SK-N-SH (cell line): ENCODE data around the gene EGFL8. TPM values are rescaled to one million over a fixed set of nuclear protein-coding genes. Genes with fewer than 3 reads are reported as not detected.

Experiments used
- CTCF ChIA-PET: fragments of 300-600, 350-600 bp; formaldehyde crosslinking; extraction: SDS; loops from one replicate; lab custom pipeline; 2021; lab: Yijun Ruan, JAX
- POLR2A ChIA-PET: fragments of 350-600 bp; sonication (Branson Sonifier 250); formaldehyde crosslinking; extraction: SDS; loops from one replicate; lab custom pipeline; 2020; ENCODE audit warnings: antibody characterized with exemption, inconsistent platforms; lab: Yijun Ruan, JAX
- DNase-seq: peaks from one replicate; pipeline ENCODE4 v3.0.0; 2012
- H2AFZ ChIP-seq: fragments of 200-600 bp; sonication (generic); 2 replicates; pipeline ENCODE4 v1.8.1; 2016; ENCODE audit warnings: antibody characterized with exemption, mild to moderate bottlenecking, low read depth
- H3F3A ChIP-seq: fragments of 200-600 bp; sonication (generic); replicated peaks from 2 replicates; pipeline ENCODE3; 2016; ENCODE audit warnings: antibody characterized with exemption, mild to moderate bottlenecking; ENCODE audit not compliant: insufficient read depth
- H3K27ac ChIP-seq, 2 experiments: fragments of 200-500 bp in 1 of 2; fragments of 200-600 bp in 1 of 2; sonication (Bioruptor generic) in 1 of 2; sonication (generic), shearing (Covaris generic) in 1 of 2; 2 replicates each; pipeline versions ENCODE4 v1.5.1 to v1.6.1; 2014 to 2016; ENCODE audit warnings: low read depth in 2 of 2, inconsistent platforms in 1 of 2, low read length in 1 of 2, mild to moderate bottlenecking in 1 of 2, mixed read lengths in 1 of 2
- H3K27me3 ChIP-seq: fragments of 200-600 bp; sonication (generic), shearing (Covaris generic); 2 replicates; pipeline ENCODE4 v1.6.1; 2016; ENCODE audit warnings: mixed run types; ENCODE audit not compliant: insufficient read depth
- H3K36me3 ChIP-seq, 2 experiments: fragments of 200-500 bp in 1 of 2; fragments of 200-600 bp in 1 of 2; sonication (Bioruptor generic) in 1 of 2; sonication (generic) in 1 of 2; replicated peaks in 1 of 2; 2 replicates each; pipeline versions ENCODE3 to v1.5.1; 2014 to 2016; ENCODE audit warnings: low read length in 1 of 2, mild to moderate bottlenecking in 1 of 2; ENCODE audit not compliant: insufficient read depth in 2 of 2, control insufficient read depth in 1 of 2
- H3K4me1 ChIP-seq, 2 experiments: fragments of 200-500 bp in 1 of 2; fragments of 200-600 bp in 1 of 2; sonication (Bioruptor generic) in 1 of 2; sonication (generic), shearing (Covaris generic) in 1 of 2; 2 replicates each; pipeline versions ENCODE4 v1.5.1 to v1.6.1; 2014 to 2016; ENCODE audit warnings: low read depth in 1 of 2, low read length in 1 of 2, mixed run types in 1 of 2; ENCODE audit not compliant: insufficient read depth in 2 of 2, control insufficient read depth in 1 of 2
- H3K4me2 ChIP-seq: fragments of 200-600 bp; sonication (generic), shearing (Covaris generic); 2 replicates; pipeline ENCODE4 v1.6.1; 2017; ENCODE audit warnings: mixed run types
- H3K4me3 ChIP-seq, 2 experiments: fragments of 200-500 bp in 1 of 2; fragments of 200-600 bp in 1 of 2; sonication (Bioruptor generic) in 1 of 2; sonication (generic), shearing (Covaris generic) in 1 of 2; 2 replicates each; pipeline versions ENCODE4 v1.5.1 to v1.8.1; 2014 to 2016; ENCODE audit warnings: low read depth in 2 of 2, inconsistent platforms in 1 of 2, low read length in 1 of 2, mild to moderate bottlenecking in 1 of 2, mixed read lengths in 1 of 2, moderate library complexity in 1 of 2
- H3K79me2 ChIP-seq: fragments of 200-600 bp; sonication (generic); 2 replicates; pipeline ENCODE4 v1.8.1; 2017; ENCODE audit warnings: mild to moderate bottlenecking; ENCODE audit not compliant: insufficient read depth
- H3K9ac ChIP-seq: fragments of 200-600 bp; sonication (generic); 2 replicates; pipeline ENCODE4 v1.6.1; 2017; ENCODE audit warnings: mixed run types
- H3K9me2 ChIP-seq: fragments of 200-600 bp; sonication (generic); 2 replicates; pipeline ENCODE4 v1.6.1; 2017; ENCODE audit warnings: mixed run types
- H3K9me3 ChIP-seq: fragments of 200-600 bp; sonication (generic); 2 replicates; pipeline ENCODE4 v1.6.1; 2017; ENCODE audit warnings: mixed run types, mild to moderate bottlenecking, moderate library complexity
- H4K20me1 ChIP-seq: fragments of 200-600 bp; sonication (generic); 2 replicates; pipeline ENCODE4 v1.6.1; 2017; ENCODE audit warnings: mild to moderate bottlenecking, mixed run types; ENCODE audit not compliant: insufficient read depth
- CHD2 ChIP-seq: fragments of 150-350 bp; IDR thresholded peaks from 2 replicates; pipeline ENCODE4 v1.6.1; 2018; ENCODE audit warnings: low read length; ENCODE audit not compliant: partially characterized antibody
- ELF1 ChIP-seq: IDR thresholded peaks from 2 replicates; pipeline ENCODE4 v1.4.0; 2012
- EP300 ChIP-seq, 2 experiments: IDR thresholded peaks; 2 replicates each; pipeline versions ENCODE4 v1.4.0 to v1.6.1; 2012; ENCODE audit warnings: borderline replicate concordance in 1 of 2, low read depth in 1 of 2, low read length in 1 of 2
- FOXJ3 ChIP-seq: sonication (generic); formaldehyde crosslinking; IDR thresholded peaks from 2 replicates; pipeline ENCODE4 v1.5.1; 2020; ENCODE audit warnings: mild to moderate bottlenecking, missing genetic modification reagents
- FOXM1 ChIP-seq: IDR thresholded peaks from 2 replicates; pipeline ENCODE4 v1.4.0; 2012; ENCODE audit warnings: low read depth, mild to moderate bottlenecking
- GABPA ChIP-seq: IDR thresholded peaks from 2 replicates; pipeline ENCODE4 v1.4.0; 2012; ENCODE audit warnings: low read depth, mild to moderate bottlenecking
- JUND ChIP-seq: IDR thresholded peaks from 2 replicates; pipeline ENCODE4 v1.4.0; 2012
- MEF2A ChIP-seq: IDR thresholded peaks from 2 replicates; pipeline ENCODE4 v1.4.0; 2012; ENCODE audit warnings: low read depth, borderline replicate concordance
- MXI1 ChIP-seq: IDR thresholded peaks from 2 replicates; pipeline ENCODE4 v1.6.1; 2012; ENCODE audit warnings: mild to moderate bottlenecking, low read depth, low read length, improper control_type of control experiment
- NFIC ChIP-seq: IDR thresholded peaks from 2 replicates; pipeline ENCODE4 v1.4.0; 2012; ENCODE audit warnings: borderline replicate concordance
- POLR2AphosphoS5 ChIP-seq: IDR thresholded peaks from 2 replicates; pipeline ENCODE4 v1.6.1; 2012; ENCODE audit warnings: low read depth, low read length
- RAD21 ChIP-seq: IDR thresholded peaks from 2 replicates; pipeline ENCODE4 v1.6.1; 2012; ENCODE audit warnings: mild to moderate bottlenecking, low read length
- RFX5 ChIP-seq: IDR thresholded peaks from 2 replicates; pipeline ENCODE4 v1.6.1; 2012; ENCODE audit warnings: mild to moderate bottlenecking, improper control_type of control experiment, low read length
- RXRA ChIP-seq: IDR thresholded peaks from 2 replicates; pipeline ENCODE4 v1.4.0; 2012; ENCODE audit warnings: low read depth, mild to moderate bottlenecking, borderline replicate concordance
- SMC3 ChIP-seq: IDR thresholded peaks from 2 replicates; pipeline ENCODE4 v1.6.1; 2012; ENCODE audit warnings: low read depth, low read length, improper control_type of control experiment
- TCF12 ChIP-seq: IDR thresholded peaks from 2 replicates; pipeline ENCODE4 v1.4.0; 2012
- TEAD4 ChIP-seq: IDR thresholded peaks from 2 replicates; pipeline ENCODE4 v1.4.0; 2012; ENCODE audit warnings: mild to moderate bottlenecking, borderline replicate concordance; ENCODE audit not compliant: insufficient read depth
- YY1 ChIP-seq: IDR thresholded peaks from 2 replicates; pipeline ENCODE4 v1.4.0; 2012; ENCODE audit warnings: low read depth, mild to moderate bottlenecking
- WGBS: methylation state at CpG from one replicate; pipeline ENCODE4 v1.1.6; 2017; ENCODE audit warnings: low lambda C conversion rate; 5-methylcytosine and 5-hydroxymethylcytosine counted together
- polyA plus RNA-seq, 3 experiments: library from polyadenylated mRNA; depleted of rRNA; stranded (reverse); fragments of >200 nt; gene quantifications; 2 replicates each; pipeline ENCODE4 v1.2.3, GENCODE V29; 2012
- TF ChIP-seq, protein P1 (sequence below): IDR thresholded peaks from 2 replicates; pipeline ENCODE4 v1.6.1; 2012; ENCODE audit warnings: mild to moderate bottlenecking, low read depth, low read length, moderate library complexity
- TF ChIP-seq, protein P2 (sequence below): IDR thresholded peaks from 2 replicates; pipeline ENCODE4 v1.4.0; 2012; ENCODE audit warnings: low read depth
- TF ChIP-seq, protein P3 (sequence below): IDR thresholded peaks from 2 replicates; pipeline ENCODE4 v1.4.0; 2012; ENCODE audit warnings: low read depth, borderline replicate concordance
- TF ChIP-seq, protein P4 (sequence below): IDR thresholded peaks from 2 replicates; pipeline ENCODE4 v1.4.0; 2012; ENCODE audit warnings: low read depth, borderline replicate concordance
- TF ChIP-seq, protein P5 (sequence below): IDR thresholded peaks from 2 replicates; pipeline ENCODE4; 2012
- TF ChIP-seq, protein P6 (sequence below): fragments of 150-350 bp; IDR thresholded peaks from 2 replicates; pipeline ENCODE4 v1.6.1; 2016; ENCODE audit warnings: mild to moderate bottlenecking, low read depth, low read length

Gene EGFL8
- polyA plus RNA-seq, 1 of the 3 experiments (the other 2 are of a cell fraction), result 7.7 TPM

DNA sequence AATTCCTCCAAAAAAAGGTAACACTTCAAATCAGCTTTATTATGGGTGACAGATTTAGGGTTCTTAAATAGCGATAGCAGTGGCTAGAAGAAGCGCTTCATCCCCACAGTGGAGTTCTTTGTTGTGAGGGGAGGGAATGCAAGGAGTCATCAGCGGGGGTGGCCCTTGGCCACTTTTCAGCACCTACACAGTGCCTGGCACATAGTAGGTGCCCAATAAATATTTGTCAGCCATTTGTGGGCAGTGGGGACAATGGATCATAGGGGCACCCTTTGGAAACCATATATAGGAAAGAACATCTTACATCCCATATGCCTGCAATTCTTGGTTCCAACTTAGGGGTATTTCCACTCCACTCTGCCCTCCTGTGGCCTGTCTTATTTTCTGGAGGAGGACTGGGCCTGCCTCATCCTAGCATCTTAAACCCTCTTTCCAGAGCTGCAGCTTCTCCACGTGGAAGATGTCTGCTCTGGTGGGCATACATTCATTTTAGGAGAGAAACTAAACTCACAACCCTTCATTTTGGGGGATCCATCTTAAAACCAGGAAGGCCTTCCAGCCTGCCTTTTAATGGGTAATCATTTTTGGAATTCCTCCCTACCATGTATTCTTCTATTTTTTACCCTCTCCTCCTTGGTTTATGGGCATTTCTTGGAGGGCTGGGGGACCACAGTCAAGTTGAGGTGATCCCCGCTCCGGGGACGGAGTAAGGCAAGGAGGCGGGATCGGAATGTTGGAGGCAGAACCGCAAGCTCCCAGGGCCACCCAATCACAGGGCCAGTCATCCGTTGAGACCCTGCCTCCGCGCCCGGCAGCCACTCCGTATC lies 30.6 kb downstream of the EGFL8 start:
- H3F3A ChIP-seq, result peaks cover 15% of the 10 kb centered on the region
- peak overlapping the region; percentile 82 for H3K9ac ChIP-seq
- DNase-seq, result peak; percentile 45
- H2AFZ ChIP-seq, result peak overlapping the region; percentile 47; the same call in 1 of the 2 replicates
- H3K27ac ChIP-seq, result peak overlapping the region; percentile 93 to 100
- no peaks in the 10 kb centered on the region for H3K27me3 ChIP-seq
- ChIA-PET CTCF (interaction anchor here (0.7 to 2.3 kb wide), 13 partner anchors 13 to 644 kb away, joined by 3 to 17 read pairs (median 5); partner anchors contain the start of genes AGPAT1, ATF6B, EGFL8 and FKBPL), POLR2A (interaction anchor here (0.5 to 2.2 kb wide), 11 partner anchors 10 to 1013 kb away, joined by 3 to 16 read pairs (median 4); partner anchors contain the start of genes ATF6B, DDX39B, DXO and FKBPL)
- H3K9me3 ChIP-seq, result no peaks in the 10 kb centered on the region
- peak overlapping the region; percentile 50 to 64 for H3K4me3 ChIP-seq
- H3K9me2 ChIP-seq, result no peaks in the 10 kb centered on the region
- H3K36me3 ChIP-seq, result no peaks in the 10 kb centered on the region
- peaks cover 6 to 26% of the 10 kb centered on the region in 2 experiments; a peak in 1 of 4 replicates for H3K4me1 ChIP-seq
- H3K79me2 ChIP-seq, result no peaks in the 10 kb centered on the region
- H4K20me1 ChIP-seq, result no peaks in the 10 kb centered on the region
- H3K4me2 ChIP-seq, result peak overlapping the region; percentile 88
- 16% methylated on average over 15 of the region's 15 CpGs for WGBS
- TF ChIP-seq TEAD4 (no peak), MXI1 (no peak), CHD2 (no peak), FOXJ3 (no peak), TCF12 (no peak), MEF2A (no peak), RFX5 (no peak), SMC3 (peak; percentile 47), POLR2AphosphoS5 (peak; percentile 95), RXRA (no peak), JUND (no peak), ELF1 (no peak), FOXM1 (no peak), YY1 (0 out of 2 replicates have a peak, but pooled peaks have one; percentile 17), EP300 (IDR thresholded peaks at IDR 0.05; ENCODE audit: borderline replicate concordance in 1 of 2, low read depth in 1 of 2, low read length in 1 of 2) (no peak), NFIC (no peak), GABPA (no peak), RAD21 (peak; percentile 44)
- TF ChIP-seq, protein P1, sequence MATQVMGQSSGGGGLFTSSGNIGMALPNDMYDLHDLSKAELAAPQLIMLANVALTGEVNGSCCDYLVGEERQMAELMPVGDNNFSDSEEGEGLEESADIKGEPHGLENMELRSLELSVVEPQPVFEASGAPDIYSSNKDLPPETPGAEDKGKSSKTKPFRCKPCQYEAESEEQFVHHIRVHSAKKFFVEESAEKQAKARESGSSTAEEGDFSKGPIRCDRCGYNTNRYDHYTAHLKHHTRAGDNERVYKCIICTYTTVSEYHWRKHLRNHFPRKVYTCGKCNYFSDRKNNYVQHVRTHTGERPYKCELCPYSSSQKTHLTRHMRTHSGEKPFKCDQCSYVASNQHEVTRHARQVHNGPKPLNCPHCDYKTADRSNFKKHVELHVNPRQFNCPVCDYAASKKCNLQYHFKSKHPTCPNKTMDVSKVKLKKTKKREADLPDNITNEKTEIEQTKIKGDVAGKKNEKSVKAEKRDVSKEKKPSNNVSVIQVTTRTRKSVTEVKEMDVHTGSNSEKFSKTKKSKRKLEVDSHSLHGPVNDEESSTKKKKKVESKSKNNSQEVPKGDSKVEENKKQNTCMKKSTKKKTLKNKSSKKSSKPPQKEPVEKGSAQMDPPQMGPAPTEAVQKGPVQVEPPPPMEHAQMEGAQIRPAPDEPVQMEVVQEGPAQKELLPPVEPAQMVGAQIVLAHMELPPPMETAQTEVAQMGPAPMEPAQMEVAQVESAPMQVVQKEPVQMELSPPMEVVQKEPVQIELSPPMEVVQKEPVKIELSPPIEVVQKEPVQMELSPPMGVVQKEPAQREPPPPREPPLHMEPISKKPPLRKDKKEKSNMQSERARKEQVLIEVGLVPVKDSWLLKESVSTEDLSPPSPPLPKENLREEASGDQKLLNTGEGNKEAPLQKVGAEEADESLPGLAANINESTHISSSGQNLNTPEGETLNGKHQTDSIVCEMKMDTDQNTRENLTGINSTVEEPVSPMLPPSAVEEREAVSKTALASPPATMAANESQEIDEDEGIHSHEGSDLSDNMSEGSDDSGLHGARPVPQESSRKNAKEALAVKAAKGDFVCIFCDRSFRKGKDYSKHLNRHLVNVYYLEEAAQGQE, result no peak
- TF ChIP-seq, protein P2, sequence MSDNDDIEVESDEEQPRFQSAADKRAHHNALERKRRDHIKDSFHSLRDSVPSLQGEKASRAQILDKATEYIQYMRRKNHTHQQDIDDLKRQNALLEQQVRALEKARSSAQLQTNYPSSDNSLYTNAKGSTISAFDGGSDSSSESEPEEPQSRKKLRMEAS, result 0 out of 2 replicates have a peak, but pooled peaks have one; percentile 6
- TF ChIP-seq, protein P3, sequence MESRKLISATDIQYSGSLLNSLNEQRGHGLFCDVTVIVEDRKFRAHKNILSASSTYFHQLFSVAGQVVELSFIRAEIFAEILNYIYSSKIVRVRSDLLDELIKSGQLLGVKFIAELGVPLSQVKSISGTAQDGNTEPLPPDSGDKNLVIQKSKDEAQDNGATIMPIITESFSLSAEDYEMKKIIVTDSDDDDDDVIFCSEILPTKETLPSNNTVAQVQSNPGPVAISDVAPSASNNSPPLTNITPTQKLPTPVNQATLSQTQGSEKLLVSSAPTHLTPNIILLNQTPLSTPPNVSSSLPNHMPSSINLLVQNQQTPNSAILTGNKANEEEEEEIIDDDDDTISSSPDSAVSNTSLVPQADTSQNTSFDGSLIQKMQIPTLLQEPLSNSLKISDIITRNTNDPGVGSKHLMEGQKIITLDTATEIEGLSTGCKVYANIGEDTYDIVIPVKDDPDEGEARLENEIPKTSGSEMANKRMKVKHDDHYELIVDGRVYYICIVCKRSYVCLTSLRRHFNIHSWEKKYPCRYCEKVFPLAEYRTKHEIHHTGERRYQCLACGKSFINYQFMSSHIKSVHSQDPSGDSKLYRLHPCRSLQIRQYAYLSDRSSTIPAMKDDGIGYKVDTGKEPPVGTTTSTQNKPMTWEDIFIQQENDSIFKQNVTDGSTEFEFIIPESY, result no peak
- TF ChIP-seq, protein P4, sequence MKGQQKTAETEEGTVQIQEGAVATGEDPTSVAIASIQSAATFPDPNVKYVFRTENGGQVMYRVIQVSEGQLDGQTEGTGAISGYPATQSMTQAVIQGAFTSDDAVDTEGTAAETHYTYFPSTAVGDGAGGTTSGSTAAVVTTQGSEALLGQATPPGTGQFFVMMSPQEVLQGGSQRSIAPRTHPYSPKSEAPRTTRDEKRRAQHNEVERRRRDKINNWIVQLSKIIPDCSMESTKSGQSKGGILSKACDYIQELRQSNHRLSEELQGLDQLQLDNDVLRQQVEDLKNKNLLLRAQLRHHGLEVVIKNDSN, result no peak
- TF ChIP-seq, protein P5, sequence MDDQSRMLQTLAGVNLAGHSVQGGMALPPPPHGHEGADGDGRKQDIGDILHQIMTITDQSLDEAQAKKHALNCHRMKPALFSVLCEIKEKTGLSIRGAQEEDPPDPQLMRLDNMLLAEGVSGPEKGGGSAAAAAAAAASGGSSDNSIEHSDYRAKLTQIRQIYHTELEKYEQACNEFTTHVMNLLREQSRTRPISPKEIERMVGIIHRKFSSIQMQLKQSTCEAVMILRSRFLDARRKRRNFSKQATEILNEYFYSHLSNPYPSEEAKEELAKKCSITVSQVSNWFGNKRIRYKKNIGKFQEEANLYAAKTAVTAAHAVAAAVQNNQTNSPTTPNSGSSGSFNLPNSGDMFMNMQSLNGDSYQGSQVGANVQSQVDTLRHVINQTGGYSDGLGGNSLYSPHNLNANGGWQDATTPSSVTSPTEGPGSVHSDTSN, result no peak
- TF ChIP-seq, protein P6, sequence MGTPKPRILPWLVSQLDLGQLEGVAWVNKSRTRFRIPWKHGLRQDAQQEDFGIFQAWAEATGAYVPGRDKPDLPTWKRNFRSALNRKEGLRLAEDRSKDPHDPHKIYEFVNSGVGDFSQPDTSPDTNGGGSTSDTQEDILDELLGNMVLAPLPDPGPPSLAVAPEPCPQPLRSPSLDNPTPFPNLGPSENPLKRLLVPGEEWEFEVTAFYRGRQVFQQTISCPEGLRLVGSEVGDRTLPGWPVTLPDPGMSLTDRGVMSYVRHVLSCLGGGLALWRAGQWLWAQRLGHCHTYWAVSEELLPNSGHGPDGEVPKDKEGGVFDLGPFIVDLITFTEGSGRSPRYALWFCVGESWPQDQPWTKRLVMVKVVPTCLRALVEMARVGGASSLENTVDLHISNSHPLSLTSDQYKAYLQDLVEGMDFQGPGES, result no peak
